ENCODE measurements around the gene CD300A. TPM values are rescaled to one million over a fixed set of nuclear protein-coding genes. Genes with fewer than 3 reads are reported as not detected.

CD300A gene
- total and polyA plus RNA-seq, 2 donors, result 26.7 to 28.0 TPM

DNA sequence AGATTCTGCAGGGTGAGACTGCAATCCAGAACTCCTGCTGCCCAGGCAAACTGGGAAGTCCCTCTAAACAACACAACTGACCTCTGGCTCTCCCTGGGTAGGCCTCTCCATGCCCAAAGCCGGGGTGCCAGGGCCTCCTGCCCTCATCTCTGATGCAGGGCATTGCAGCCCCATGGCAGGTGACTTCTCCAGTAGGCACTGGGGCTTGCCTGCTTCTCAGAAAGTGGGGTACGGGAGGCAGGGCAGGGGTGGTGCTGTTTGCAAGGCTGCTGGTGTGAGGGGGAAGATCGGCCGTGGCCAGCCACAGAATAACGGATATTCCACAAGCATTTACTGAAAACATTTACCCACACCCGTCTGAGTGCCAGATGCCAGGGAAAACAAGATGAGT, 38.7 kb upstream of the CD300A start:
- H3K27ac ChIP-seq (ENCODE audit: low read depth in 1 of 2, low read length in 1 of 2), result no peak overlapping the region
- H3K9me3 ChIP-seq (ENCODE audit: control insufficient read depth in 2 of 2, insufficient read depth in 1 of 2, low read length in 1 of 2), result peaks cover 0 to 7% of the 10 kb centered on the region in 2 donors
- H3K4me3 ChIP-seq (ENCODE audit: low read length in 2 of 2), result no peak overlapping the region
- H3K36me3 ChIP-seq (ENCODE audit: control insufficient read depth in 2 of 2, insufficient read depth in 2 of 2, low read length in 1 of 2), result no peaks in the 10 kb centered on the region
- WGBS, result 90% methylated on average over 6 of the region's 6 CpGs
- H3K27me3 ChIP-seq (ENCODE audit: control insufficient read depth in 2 of 2, insufficient read depth in 1 of 2, low read length in 1 of 2), result peaks cover 37 to 68% of the 10 kb centered on the region in 2 donors
- H3K4me1 ChIP-seq (ENCODE audit: control insufficient read depth in 2 of 2, insufficient read depth in 2 of 2, low read length in 2 of 2), result peaks cover 8 to 38% of the 10 kb centered on the region in 2 donors
- DNase-seq (ENCODE audit: low read depth in 6 of 9, low spot score in 9 of 9), result no peak

DNA sequence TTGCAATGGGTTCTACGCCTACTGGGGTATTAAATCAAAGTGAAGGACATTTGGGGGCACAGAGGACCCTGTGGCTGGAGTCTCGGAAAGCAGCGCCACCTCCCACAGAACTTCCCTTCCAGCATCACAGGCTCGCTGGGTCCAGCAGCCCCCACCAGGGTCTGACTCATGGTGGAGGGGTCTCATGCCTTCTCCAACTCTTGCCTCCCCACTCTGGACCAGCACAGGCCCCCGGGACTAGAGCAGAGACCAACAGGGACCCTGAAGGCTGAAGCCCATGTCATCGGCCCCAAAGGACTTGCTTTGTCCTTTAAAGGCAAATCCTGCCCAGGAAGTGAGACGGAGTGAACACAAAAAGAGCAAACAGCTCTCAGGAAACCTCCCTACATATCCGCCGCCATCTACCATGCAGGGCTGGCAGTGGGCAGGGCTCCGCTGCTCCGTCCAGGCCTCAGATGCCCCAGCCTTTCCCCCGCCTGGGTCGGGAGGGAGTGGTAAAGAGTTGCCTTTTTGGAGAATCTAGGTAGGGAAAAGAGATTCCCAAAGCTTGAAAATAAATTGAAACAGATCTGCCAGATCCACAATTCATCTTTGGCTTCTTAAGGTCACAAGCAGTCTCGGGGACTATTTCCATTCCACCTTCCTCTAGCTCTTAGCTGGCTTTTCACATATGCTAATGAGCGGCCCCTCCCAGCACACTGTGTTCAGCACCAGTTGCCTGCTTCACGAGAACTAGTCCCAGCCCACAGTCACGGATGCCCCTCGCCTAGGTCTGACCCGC, 36.6 kb upstream of the CD300A start:
- Histone ChIP-seq H3K36me3 (ENCODE audit: control insufficient read depth in 2 of 2, insufficient read depth in 2 of 2, low read length in 1 of 2) (no peaks in the 10 kb centered on the region), H3K9me3 (ENCODE audit: control insufficient read depth in 2 of 2, insufficient read depth in 1 of 2, low read length in 1 of 2) (peaks cover 0 to 11% of the 10 kb centered on the region in 2 donors), H3K27me3 (ENCODE audit: control insufficient read depth in 2 of 2, insufficient read depth in 1 of 2, low read length in 1 of 2) (peaks cover 54 to 84% of the 10 kb centered on the region in 2 donors)

DNA sequence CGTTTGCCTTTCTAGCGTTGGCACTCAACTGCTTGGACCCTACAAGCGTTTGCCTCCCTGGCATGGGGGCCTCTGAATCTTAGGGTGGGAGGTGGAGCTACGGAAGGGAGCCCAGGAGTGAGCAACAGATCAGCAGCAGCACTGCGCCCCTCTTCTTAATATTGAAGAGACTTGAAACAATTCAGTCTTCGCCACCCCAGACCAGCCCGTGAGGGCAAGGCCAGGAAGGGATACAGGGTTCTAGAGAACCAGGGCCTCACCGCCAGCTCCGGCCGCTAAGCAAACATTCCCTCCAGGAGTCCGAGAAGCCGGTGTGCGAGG, 36.1 kb upstream of the CD300A start:
- no peak for DNase-seq (ENCODE audit: low read depth in 6 of 9, low spot score in 9 of 9)
- no peak overlapping the region for H3K4me3 ChIP-seq (ENCODE audit: low read length in 2 of 2)
- H3K36me3 ChIP-seq (ENCODE audit: control insufficient read depth in 2 of 2, insufficient read depth in 2 of 2, low read length in 1 of 2), result no peaks in the 10 kb centered on the region
- peaks cover 0 to 11% of the 10 kb centered on the region in 2 donors for H3K9me3 ChIP-seq (ENCODE audit: control insufficient read depth in 2 of 2, insufficient read depth in 1 of 2, low read length in 1 of 2)
- H3K4me1 ChIP-seq (ENCODE audit: control insufficient read depth in 2 of 2, insufficient read depth in 2 of 2, low read length in 2 of 2), result peaks cover 8 to 42% of the 10 kb centered on the region in 2 donors
- WGBS, result 21% methylated on average over 13 of the region's 13 CpGs
- H3K27me3 ChIP-seq (ENCODE audit: control insufficient read depth in 2 of 2, insufficient read depth in 1 of 2, low read length in 1 of 2), result peaks cover 54 to 84% of the 10 kb centered on the region in 2 donors
- peak overlapping the region; percentile 26 to 64 for H3K27ac ChIP-seq (ENCODE audit: low read depth in 1 of 2, low read length in 1 of 2)

More for the DNA sequence above, 36.6 kb upstream of the CD300A start:
- DNase-seq (ENCODE audit: low read depth in 6 of 9, low spot score in 9 of 9), result no peak
- peaks cover 8 to 42% of the 10 kb centered on the region in 2 donors for H3K4me1 ChIP-seq (ENCODE audit: control insufficient read depth in 2 of 2, insufficient read depth in 2 of 2, low read length in 2 of 2)
- H3K27ac ChIP-seq (ENCODE audit: low read depth in 1 of 2, low read length in 1 of 2), result no peak overlapping the region
- no peak overlapping the region for H3K4me3 ChIP-seq (ENCODE audit: low read length in 2 of 2)
- 84% methylated on average over 19 of the region's 19 CpGs for WGBS

GRCh38 chr17:74430706-74431567, 35.5 kb upstream of the CD300A start:
- DNase-seq (ENCODE audit: low read depth in 6 of 9, low spot score in 9 of 9), result no peak
- H3K4me1 ChIP-seq (ENCODE audit: control insufficient read depth in 2 of 2, insufficient read depth in 2 of 2, low read length in 2 of 2), result peaks cover 8 to 42% of the 10 kb centered on the region in 2 donors
- H3K27ac ChIP-seq (ENCODE audit: low read depth in 1 of 2, low read length in 1 of 2), result peak overlapping the region; percentile 30 to 78
- no peaks in the 10 kb centered on the region for H3K36me3 ChIP-seq (ENCODE audit: control insufficient read depth in 2 of 2, insufficient read depth in 2 of 2, low read length in 1 of 2)
- 1% methylated on average over 67 of the region's 67 CpGs for WGBS
- H3K27me3 ChIP-seq (ENCODE audit: control insufficient read depth in 2 of 2, insufficient read depth in 1 of 2, low read length in 1 of 2), result peaks cover 54 to 86% of the 10 kb centered on the region in 2 donors
- H3K9me3 ChIP-seq (ENCODE audit: control insufficient read depth in 2 of 2, insufficient read depth in 1 of 2, low read length in 1 of 2), result peaks cover 0 to 11% of the 10 kb centered on the region in 2 donors
- peak overlapping the region; percentile 25 to 29 for H3K4me3 ChIP-seq (ENCODE audit: low read length in 2 of 2)

DNA sequence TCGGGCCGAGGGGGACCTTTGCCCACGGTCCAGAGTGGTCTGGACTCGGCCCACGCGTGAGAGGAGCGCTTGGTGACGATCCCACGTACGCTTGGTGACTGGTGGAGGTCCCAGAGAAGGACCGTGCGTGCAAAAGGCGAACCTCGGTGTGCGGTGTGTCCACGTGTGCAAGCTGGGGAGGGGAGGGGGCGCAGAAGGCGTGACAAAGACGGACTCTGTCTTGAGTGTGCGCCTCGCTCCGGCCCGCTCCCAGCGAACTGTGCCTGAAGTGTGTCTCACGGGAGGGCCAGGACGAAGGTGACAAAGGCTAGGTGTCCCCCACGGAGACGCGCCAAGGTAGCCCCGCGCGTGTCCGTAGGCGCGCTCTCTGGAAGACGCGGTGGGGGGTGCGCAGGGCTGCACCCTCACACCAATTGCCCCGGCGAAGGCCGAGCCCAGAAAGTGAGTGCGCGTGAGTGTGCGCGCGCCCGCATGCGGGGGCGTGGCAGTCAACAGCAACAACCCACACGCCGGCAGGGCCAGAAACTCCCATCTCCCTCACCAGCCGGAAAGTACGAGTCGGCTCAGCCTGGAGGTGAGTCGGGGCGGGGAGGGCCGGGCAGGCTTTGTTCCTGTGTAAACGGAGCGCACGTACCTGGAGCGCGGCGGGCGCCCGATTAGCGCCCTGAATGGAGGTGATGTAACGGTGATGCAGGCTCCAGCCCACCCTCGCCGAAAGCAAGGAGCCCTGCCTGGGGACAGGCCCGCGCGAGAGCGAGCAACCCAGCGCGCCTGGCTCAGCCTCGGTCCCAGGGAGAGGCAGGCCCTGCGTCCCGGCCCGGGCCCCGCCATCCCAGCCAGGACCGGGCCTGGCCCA, 34.6 kb upstream of the CD300A start, which contains the start of gene GPRC5C:
TSS of gene GPRC5C (plus strand) at position 521 of the 856 bp plus-strand sequence. CDS start 7,689 bp downstream, outside the sequence.
- Histone ChIP-seq H3K4me1 (ENCODE audit: control insufficient read depth in 2 of 2, insufficient read depth in 2 of 2, low read length in 2 of 2) (peaks cover 8 to 36% of the 10 kb centered on the region in 2 donors), H3K4me3 (ENCODE audit: low read length in 2 of 2) (peak within 1 kb of the TSS; percentile 25 to 29), H3K9me3 (ENCODE audit: control insufficient read depth in 2 of 2, insufficient read depth in 1 of 2, low read length in 1 of 2) (peaks cover 0 to 13% of the 10 kb centered on the region in 2 donors), H3K27me3 (ENCODE audit: control insufficient read depth in 2 of 2, insufficient read depth in 1 of 2, low read length in 1 of 2) (peaks cover 57 to 88% of the 10 kb centered on the region in 2 donors), H3K36me3 (ENCODE audit: control insufficient read depth in 2 of 2, insufficient read depth in 2 of 2, low read length in 1 of 2) (no peaks in the 10 kb centered on the region), H3K27ac (ENCODE audit: low read depth in 1 of 2, low read length in 1 of 2) (peak within 1 kb of the TSS; percentile 30 to 78)
- DNase-seq (ENCODE audit: low read depth in 6 of 9, low spot score in 9 of 9), result peak in 1 of 9 donors; percentile 65
- WGBS, result 1% methylated on average over 81 of the region's 81 CpGs

- 1% methylated on average over 33 of the region's 33 CpGs for WGBS
- peak overlapping the region; percentile 16 to 25 for H3K4me3 ChIP-seq (ENCODE audit: low read length in 2 of 2)
- H3K4me1 ChIP-seq (ENCODE audit: control insufficient read depth in 2 of 2, insufficient read depth in 2 of 2, low read length in 2 of 2), result peaks cover 8 to 31% of the 10 kb centered on the region in 2 donors
- no peak overlapping the region for H3K27ac ChIP-seq (ENCODE audit: low read depth in 1 of 2, low read length in 1 of 2)
- H3K36me3 ChIP-seq (ENCODE audit: control insufficient read depth in 2 of 2, insufficient read depth in 2 of 2, low read length in 1 of 2), result no peaks in the 10 kb centered on the region
- H3K27me3 ChIP-seq (ENCODE audit: control insufficient read depth in 2 of 2, insufficient read depth in 1 of 2, low read length in 1 of 2), result peaks cover 57 to 85% of the 10 kb centered on the region in 2 donors
- H3K9me3 ChIP-seq (ENCODE audit: control insufficient read depth in 2 of 2, insufficient read depth in 1 of 2, low read length in 1 of 2), result peaks cover 0 to 13% of the 10 kb centered on the region in 2 donors
- no peak for DNase-seq (ENCODE audit: low read depth in 6 of 9, low spot score in 9 of 9)
These were observed 34.1 kb upstream of the CD300A start for GRCh38 chr17:74432424-74432690.

- Histone ChIP-seq H3K36me3 (ENCODE audit: control insufficient read depth in 2 of 2, insufficient read depth in 2 of 2, low read length in 1 of 2) (no peaks in the 10 kb centered on the region), H3K9me3 (ENCODE audit: control insufficient read depth in 2 of 2, insufficient read depth in 1 of 2, low read length in 1 of 2) (peaks cover 1 to 16% of the 10 kb centered on the region in 2 donors), H3K27ac (ENCODE audit: low read depth in 1 of 2, low read length in 1 of 2) (no peak overlapping the region), H3K4me3 (ENCODE audit: low read length in 2 of 2) (peak overlapping the region; percentile 16 to 25), H3K27me3 (ENCODE audit: control insufficient read depth in 2 of 2, insufficient read depth in 1 of 2, low read length in 1 of 2) (peaks cover 57 to 80% of the 10 kb centered on the region in 2 donors), H3K4me1 (ENCODE audit: control insufficient read depth in 2 of 2, insufficient read depth in 2 of 2, low read length in 2 of 2) (peaks cover 8 to 28% of the 10 kb centered on the region in 2 donors)
- no peak for DNase-seq (ENCODE audit: low read depth in 6 of 9, low spot score in 9 of 9)
- 39% methylated on average over 23 of the region's 23 CpGs for WGBS
These were observed 33.6 kb upstream of the CD300A start for GRCh38 chr17:74432766-74433391.

- WGBS, result 86% methylated on average over 17 of the region's 17 CpGs
- peaks cover 57 to 76% of the 10 kb centered on the region in 2 donors for H3K27me3 ChIP-seq (ENCODE audit: control insufficient read depth in 2 of 2, insufficient read depth in 1 of 2, low read length in 1 of 2)
- no peak for DNase-seq (ENCODE audit: low read depth in 6 of 9, low spot score in 9 of 9)
These were observed 32.9 kb upstream of the CD300A start for GRCh38 chr17:74433421-74434121.

More at GRCh38 chr17:74433421-74434121, 32.9 kb upstream of the CD300A start:
- Histone ChIP-seq H3K4me3 (ENCODE audit: low read length in 2 of 2) (no peak overlapping the region), H3K36me3 (ENCODE audit: control insufficient read depth in 2 of 2, insufficient read depth in 2 of 2, low read length in 1 of 2) (no peaks in the 10 kb centered on the region), H3K9me3 (ENCODE audit: control insufficient read depth in 2 of 2, insufficient read depth in 1 of 2, low read length in 1 of 2) (peaks cover 1 to 23% of the 10 kb centered on the region in 2 donors), H3K4me1 (ENCODE audit: control insufficient read depth in 2 of 2, insufficient read depth in 2 of 2, low read length in 2 of 2) (peaks cover 8 to 28% of the 10 kb centered on the region in 2 donors), H3K27ac (ENCODE audit: low read depth in 1 of 2, low read length in 1 of 2) (no peak overlapping the region)
